ENCODE measurements around the gene KRTAP5-11. TPM values are rescaled to one million over a fixed set of nuclear protein-coding genes. Genes with fewer than 3 reads are reported as not detected.
"Not testable (repeated sequence)": the region's sequence is repeated elsewhere in the genome, so short reads cannot be mapped to it uniquely, and the experiment has no call there.

The KRTAP5-11 gene
- total RNA-seq, 3 donors from 2014 or later (not counting 1 experiment from before 2014, with no cell fraction given): not detected

DNA sequence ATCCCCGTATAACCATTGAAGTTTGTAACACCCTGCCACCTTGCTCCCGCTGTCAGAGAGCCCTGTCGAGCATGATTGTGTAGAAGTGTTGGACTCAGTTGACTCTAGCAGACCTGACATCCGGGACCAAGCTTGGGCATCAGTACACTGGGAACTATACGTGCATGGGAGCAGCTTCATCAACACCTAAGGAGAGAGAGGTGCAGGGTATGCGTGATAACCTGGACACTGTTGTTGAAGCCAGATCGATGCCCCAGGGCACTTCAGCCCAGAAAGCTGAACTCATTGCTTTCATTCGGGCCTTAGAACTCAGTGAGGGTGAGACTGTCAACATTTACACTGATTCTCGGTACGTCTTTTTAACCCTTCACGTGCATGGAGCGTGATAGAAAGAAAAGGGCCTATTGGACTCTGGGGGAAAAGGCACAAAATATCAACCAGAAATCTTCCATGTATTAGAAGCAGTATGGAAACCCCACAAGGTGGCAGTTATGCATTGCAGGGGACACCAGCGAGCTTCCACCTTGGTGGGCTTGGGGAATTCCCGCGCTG lies 31.8 kb upstream of the KRTAP5-11 start:
- H3K4me1 Mint-ChIP-seq, ATAC-seq: not testable (repeated sequence)
- WGBS (ENCODE audit: insufficient coverage): 75% methylated on average over 15 of the region's 15 CpGs

DNA sequence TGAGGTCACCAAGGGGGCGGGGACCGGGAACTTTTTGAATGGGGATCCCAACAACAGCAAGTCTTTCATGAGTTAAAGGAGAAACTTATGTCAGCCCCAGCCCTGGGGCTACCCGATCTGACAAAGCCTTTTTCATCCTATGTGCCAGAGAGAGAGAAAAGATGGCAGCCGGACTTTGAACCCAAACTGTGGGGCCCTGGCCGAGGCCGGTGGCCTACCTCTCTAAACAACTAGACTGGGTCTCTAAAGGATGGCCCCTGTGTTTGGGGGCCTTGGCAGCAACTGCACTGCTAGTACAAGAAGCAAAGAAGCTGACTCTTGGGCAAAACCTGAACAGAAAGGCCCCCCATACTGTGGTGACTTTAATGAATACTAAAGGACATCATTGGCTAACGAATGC lies 31.3 kb upstream of the KRTAP5-11 start:
- H3K4me3 Mint-ChIP-seq: not testable (repeated sequence)
- 83% methylated on average over 7 of the region's 7 CpGs for WGBS (ENCODE audit: insufficient coverage)

More for the DNA sequence above, 31.8 kb upstream of the KRTAP5-11 start:
- peaks cover 6 to 13% of the 10 kb centered on the region in 2 donors for H3K27me3 Mint-ChIP-seq (ENCODE audit: low read depth in 2 of 2)
- H3K36me3 Mint-ChIP-seq; H3K27me3 ChIP-seq (ENCODE audit: control insufficient read depth, insufficient read depth, low read length); H3K27ac Mint-ChIP-seq; DNase-seq; H3K4me3 ChIP-seq (ENCODE audit: low read length); H3K27ac ChIP-seq (ENCODE audit: low read length); H3K4me1 ChIP-seq (ENCODE audit: control insufficient read depth, insufficient read depth, low read length); H3K4me3 Mint-ChIP-seq; H3K9me3 ChIP-seq (ENCODE audit: control insufficient read depth, insufficient read depth, low read length); H3K36me3 ChIP-seq (ENCODE audit: control insufficient read depth, insufficient read depth, low read length); intact Hi-C loops (cut with micrococcal nuclease); H3K9me3 Mint-ChIP-seq: not testable (repeated sequence)

DNA sequence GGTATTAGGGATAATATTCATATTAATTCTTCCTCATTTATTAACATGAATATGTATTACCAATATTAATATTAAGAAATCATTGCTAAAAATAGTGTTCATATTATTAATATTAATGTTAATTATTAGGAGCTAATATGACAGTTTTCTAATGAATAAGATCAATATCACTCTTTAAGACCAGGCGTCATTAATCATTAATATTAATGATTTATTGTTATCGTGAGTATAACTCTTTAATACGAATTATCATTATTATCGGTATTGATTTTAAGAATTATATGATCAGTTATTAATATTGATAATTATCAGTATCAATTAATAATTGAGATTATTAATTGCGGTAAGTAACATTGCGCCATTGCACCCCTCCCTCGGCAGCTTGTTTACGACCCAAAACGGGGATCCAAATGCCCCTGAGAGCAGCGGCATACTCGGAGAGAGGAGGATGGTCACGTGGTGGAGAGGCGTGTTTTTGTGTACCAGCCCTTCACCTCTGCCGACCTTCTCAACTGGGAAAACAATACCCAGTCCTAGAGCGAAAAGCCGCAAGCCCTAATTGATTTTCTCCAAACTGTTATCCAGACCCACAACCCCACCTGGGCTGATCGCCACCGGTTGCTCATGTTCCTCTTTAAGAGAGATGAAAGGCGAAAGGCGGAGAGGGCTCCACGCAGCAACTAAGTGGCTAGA lies 28.7 kb upstream of the KRTAP5-11 start:
- H3K27me3 ChIP-seq (ENCODE audit: control insufficient read depth, insufficient read depth, low read length); ATAC-seq; H3K36me3 Mint-ChIP-seq; intact Hi-C loops (cut with micrococcal nuclease); DNase-seq; H3K36me3 ChIP-seq (ENCODE audit: control insufficient read depth, insufficient read depth, low read length); H3K4me1 Mint-ChIP-seq; H3K9me3 Mint-ChIP-seq; H3K4me1 ChIP-seq (ENCODE audit: control insufficient read depth, insufficient read depth, low read length); H3K4me3 Mint-ChIP-seq; H3K27ac Mint-ChIP-seq; H3K27ac ChIP-seq (ENCODE audit: low read length); H3K4me3 ChIP-seq (ENCODE audit: low read length); H3K9me3 ChIP-seq (ENCODE audit: control insufficient read depth, insufficient read depth, low read length): not testable (repeated sequence)
- 84% methylated on average over 14 of the region's 21 CpGs for WGBS (ENCODE audit: insufficient coverage)
- peaks cover 22 to 28% of the 10 kb centered on the region in 2 donors for H3K27me3 Mint-ChIP-seq (ENCODE audit: low read depth in 2 of 2)

More for the DNA sequence above, 31.3 kb upstream of the KRTAP5-11 start:
- H3K4me1 Mint-ChIP-seq; H3K27ac Mint-ChIP-seq; H3K36me3 ChIP-seq (ENCODE audit: control insufficient read depth, insufficient read depth, low read length); DNase-seq; H3K27ac ChIP-seq (ENCODE audit: low read length); H3K4me1 ChIP-seq (ENCODE audit: control insufficient read depth, insufficient read depth, low read length); H3K27me3 ChIP-seq (ENCODE audit: control insufficient read depth, insufficient read depth, low read length); intact Hi-C loops (cut with micrococcal nuclease); H3K9me3 ChIP-seq (ENCODE audit: control insufficient read depth, insufficient read depth, low read length); ATAC-seq; H3K4me3 ChIP-seq (ENCODE audit: low read length); H3K9me3 Mint-ChIP-seq; H3K36me3 Mint-ChIP-seq: not testable (repeated sequence)
- peaks cover 11 to 18% of the 10 kb centered on the region in 2 donors for H3K27me3 Mint-ChIP-seq (ENCODE audit: low read depth in 2 of 2)

DNA sequence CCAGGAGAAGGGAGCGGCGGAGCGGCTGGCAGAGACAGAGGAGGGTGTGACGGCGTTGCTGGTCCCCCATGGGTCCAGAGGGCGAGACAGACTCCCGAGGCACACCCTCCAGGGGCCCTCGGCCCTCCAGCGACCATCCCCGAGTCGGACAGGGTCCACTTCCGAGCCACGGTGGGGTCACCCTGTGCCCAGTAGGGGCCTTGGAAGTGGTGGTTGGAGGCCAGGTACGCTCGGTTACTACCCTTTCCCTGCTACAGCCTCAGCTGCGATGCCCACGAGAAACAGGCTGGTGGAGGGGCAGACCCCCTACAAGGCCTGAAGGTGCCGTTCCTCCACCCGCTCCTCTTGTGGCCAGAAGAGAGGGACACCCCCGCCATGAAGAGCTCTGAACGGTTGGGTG lies 25.6 kb upstream of the KRTAP5-11 start:
- DNase-seq; H3K27me3 ChIP-seq (ENCODE audit: control insufficient read depth, insufficient read depth, low read length); H3K36me3 ChIP-seq (ENCODE audit: control insufficient read depth, insufficient read depth, low read length); H3K4me3 Mint-ChIP-seq; H3K4me3 ChIP-seq (ENCODE audit: low read length); H3K27ac Mint-ChIP-seq; H3K9me3 ChIP-seq (ENCODE audit: control insufficient read depth, insufficient read depth, low read length); H3K4me1 Mint-ChIP-seq; H3K36me3 Mint-ChIP-seq; H3K9me3 Mint-ChIP-seq; ATAC-seq; intact Hi-C loops (cut with micrococcal nuclease); H3K4me1 ChIP-seq (ENCODE audit: control insufficient read depth, insufficient read depth, low read length); H3K27ac ChIP-seq (ENCODE audit: low read length): not testable (repeated sequence)
- WGBS (ENCODE audit: insufficient coverage): 14% methylated on average over 12 of the region's 21 CpGs
- peaks cover 25% of the 10 kb centered on the region in 2 donors for H3K27me3 Mint-ChIP-seq (ENCODE audit: low read depth in 2 of 2)

DNA sequence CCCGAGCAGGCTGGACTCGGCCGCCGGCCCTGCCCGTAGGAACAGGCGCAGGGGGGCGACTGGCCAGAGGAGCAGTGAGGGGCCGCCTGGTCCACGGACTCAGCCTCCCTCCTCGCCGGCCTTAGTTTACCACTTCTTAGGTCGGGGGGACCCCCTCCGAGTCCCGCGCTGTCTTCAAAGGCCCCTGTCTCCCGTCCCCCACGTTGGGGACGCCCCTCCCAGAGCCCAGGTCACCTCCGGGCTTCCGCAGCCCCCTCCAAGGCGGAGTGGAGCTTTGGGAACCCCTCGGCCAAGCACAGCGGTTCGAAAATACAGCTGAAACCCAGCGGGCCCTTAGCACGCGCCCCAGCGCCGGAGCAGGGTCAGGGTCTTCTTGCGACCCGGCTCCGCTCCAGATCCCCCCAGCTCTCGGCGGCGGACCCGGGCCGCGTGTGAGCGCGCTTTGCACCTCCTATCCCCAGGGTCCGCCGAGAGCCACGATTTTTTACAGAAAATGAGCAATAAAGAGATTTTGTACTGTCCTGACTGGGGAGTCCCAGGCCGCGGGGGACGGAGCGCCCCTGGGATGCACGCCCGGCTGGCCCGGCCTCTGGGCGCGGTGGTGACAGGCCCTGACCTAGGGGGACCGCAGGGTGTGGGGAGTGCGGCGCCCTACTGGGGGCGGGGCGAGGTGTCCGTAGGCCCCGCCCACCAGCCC lies 25.0 kb upstream of the KRTAP5-11 start:
- H3K9me3 ChIP-seq (ENCODE audit: control insufficient read depth, insufficient read depth, low read length); H3K4me3 Mint-ChIP-seq; intact Hi-C loops (cut with micrococcal nuclease); H3K4me1 ChIP-seq (ENCODE audit: control insufficient read depth, insufficient read depth, low read length); H3K36me3 ChIP-seq (ENCODE audit: control insufficient read depth, insufficient read depth, low read length); H3K27ac ChIP-seq (ENCODE audit: low read length); ATAC-seq; DNase-seq; H3K27ac Mint-ChIP-seq; H3K4me1 Mint-ChIP-seq; H3K9me3 Mint-ChIP-seq; H3K4me3 ChIP-seq (ENCODE audit: low read length); H3K27me3 ChIP-seq (ENCODE audit: control insufficient read depth, insufficient read depth, low read length); H3K36me3 Mint-ChIP-seq: not testable (repeated sequence)
- H3K27me3 Mint-ChIP-seq (ENCODE audit: low read depth in 2 of 2): peaks cover 25% of the 10 kb centered on the region in 2 donors
- 5% methylated on average over 40 of the region's 59 CpGs for WGBS (ENCODE audit: insufficient coverage)

DNA sequence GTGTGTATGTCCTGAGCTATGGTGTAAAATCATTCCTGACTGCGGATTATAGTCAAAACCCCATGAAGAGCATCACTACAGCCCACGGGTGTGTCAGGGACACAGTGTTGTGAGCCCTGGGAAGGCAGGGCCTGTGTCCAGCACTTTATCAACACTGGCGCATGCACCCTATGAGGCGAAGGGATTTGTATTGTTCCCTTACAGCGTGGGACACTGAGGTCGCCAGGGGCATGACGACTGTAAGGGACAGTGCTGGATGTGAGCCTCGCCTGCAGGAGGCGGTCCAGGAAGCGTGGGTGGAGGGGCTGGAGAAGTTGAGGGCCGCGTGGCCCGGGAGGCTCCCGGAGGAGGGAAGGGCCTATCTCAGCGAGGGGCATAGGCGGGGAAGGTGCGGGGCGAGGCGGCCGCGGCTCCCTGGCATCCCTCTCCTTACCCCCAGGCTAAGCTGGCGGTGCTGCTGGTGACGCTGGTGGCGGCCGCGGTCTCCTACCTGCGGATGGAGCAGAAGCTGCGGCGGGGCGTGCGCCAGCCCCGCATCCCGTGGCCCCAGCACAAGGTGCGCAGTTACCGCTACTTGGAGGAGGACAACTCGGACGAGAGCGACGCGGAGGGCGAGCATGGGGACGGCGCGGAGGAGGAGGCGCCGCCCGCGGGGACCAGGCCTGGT lies 24.3 kb upstream of the KRTAP5-11 start:
- not testable (repeated sequence) for H3K4me3 Mint-ChIP-seq, DNase-seq

More for the DNA sequence above, 24.3 kb upstream of the KRTAP5-11 start:
- H3K4me1 ChIP-seq (ENCODE audit: control insufficient read depth, insufficient read depth, low read length); intact Hi-C loops (cut with micrococcal nuclease); H3K36me3 ChIP-seq (ENCODE audit: control insufficient read depth, insufficient read depth, low read length); H3K27me3 ChIP-seq (ENCODE audit: control insufficient read depth, insufficient read depth, low read length); H3K9me3 Mint-ChIP-seq; H3K36me3 Mint-ChIP-seq; H3K27ac ChIP-seq (ENCODE audit: low read length); H3K4me1 Mint-ChIP-seq; H3K4me3 ChIP-seq (ENCODE audit: low read length); H3K9me3 ChIP-seq (ENCODE audit: control insufficient read depth, insufficient read depth, low read length); ATAC-seq; H3K27ac Mint-ChIP-seq: not testable (repeated sequence)
- peaks cover 23 to 25% of the 10 kb centered on the region in 2 donors for H3K27me3 Mint-ChIP-seq (ENCODE audit: low read depth in 2 of 2)
- WGBS (ENCODE audit: insufficient coverage): 13% methylated on average over 48 of the region's 48 CpGs
